ENCODE data around the gene GP5.

Gene GP5

GRCh38 chr3:194424373-194424772, 25.3 kb upstream of the GP5 start:
- no peak overlapping the region for H2BK15ac ChIP-seq (ENCODE audit: low read length)
- no peak overlapping the region for H2BK12ac ChIP-seq (ENCODE audit: low read length)
- no peak overlapping the region for H3K27ac ChIP-seq (replicated peaks; ENCODE audit: low read length)
- H2BK120ac ChIP-seq (ENCODE audit: low read depth, low read length), result no peak overlapping the region
- H3K9ac ChIP-seq (ENCODE audit: low read depth, low read length, poor library complexity), result no peak overlapping the region
- no peak overlapping the region for H2AFZ ChIP-seq (ENCODE audit: low read length)
- no peak overlapping the region for H3K4me2 ChIP-seq (ENCODE audit: insufficient read depth, low read length, poor library complexity, severe bottlenecking)
- H3K23ac ChIP-seq (ENCODE audit: low read depth, low read length, poor library complexity), result no peak overlapping the region
- peaks cover 5 to 93% of the 10 kb centered on the region in 2 donors for H3K36me3 ChIP-seq (replicated peaks in 1 of 2; ENCODE audit: control insufficient read depth in 2 of 2, insufficient read depth in 2 of 2, low read length in 2 of 2)
- no peak overlapping the region for H2BK5ac ChIP-seq (ENCODE audit: low read length)
- no peaks in the 10 kb centered on the region for H3K9me3 ChIP-seq (replicated peaks in 1 of 2; ENCODE audit: control insufficient read depth in 2 of 2, insufficient read depth in 1 of 2, low read depth in 1 of 2, low read length in 2 of 2)
- H3K4ac ChIP-seq (ENCODE audit: low read length), result no peak overlapping the region
- WGBS, 2 donors (ENCODE audit: extremely low coverage in 2 of 2, insufficient read length in 2 of 2, insufficient replicate concordance in 1 of 2), result no CpG with 5 or more reads among the region's 1 CpG
- H4K8ac ChIP-seq (ENCODE audit: low read depth, low read length), result no peak overlapping the region
- H3K79me1 ChIP-seq (ENCODE audit: low read depth, low read length), result no peaks in the 10 kb centered on the region
- no peak overlapping the region for H4K91ac ChIP-seq (ENCODE audit: low read depth, low read length, poor library complexity)
- DNase-seq (ENCODE audit: low spot score), result no peak
- H3K27me3 ChIP-seq (ENCODE audit: control insufficient read depth in 3 of 3, insufficient read depth in 3 of 3, low read depth in 1 of 3, low read length in 3 of 3), result no peaks in the 10 kb centered on the region
- H2AK5ac ChIP-seq (ENCODE audit: low read depth, low read length), result no peak overlapping the region
- no peak overlapping the region for H3K18ac ChIP-seq (ENCODE audit: low read length)
- H3K14ac ChIP-seq (ENCODE audit: low read length), result no peak overlapping the region
- H3K4me1 ChIP-seq (ENCODE audit: control insufficient read depth in 2 of 2, insufficient read depth in 1 of 2, low read depth in 1 of 2, low read length in 2 of 2), result no peaks in the 10 kb centered on the region
- H3K4me3 ChIP-seq (ENCODE audit: low read length in 2 of 2), result no peak overlapping the region

GRCh38 chr3:194423317-194423716, 24.3 kb upstream of the GP5 start:
- Histone ChIP-seq H3K27ac (replicated peaks; ENCODE audit: low read length) (no peak overlapping the region), H2BK5ac (ENCODE audit: low read length) (no peak overlapping the region), H2BK12ac (ENCODE audit: low read length) (no peak overlapping the region), H3K4me2 (ENCODE audit: insufficient read depth, low read length, poor library complexity, severe bottlenecking) (no peak overlapping the region), H3K4ac (ENCODE audit: low read length) (no peak overlapping the region), H4K8ac (ENCODE audit: low read depth, low read length) (no peak overlapping the region), H4K91ac (ENCODE audit: low read depth, low read length, poor library complexity) (no peak overlapping the region), H3K79me1 (ENCODE audit: low read depth, low read length) (peaks cover 2% of the 10 kb centered on the region), H2AFZ (ENCODE audit: low read length) (no peak overlapping the region), H3K23ac (ENCODE audit: low read depth, low read length, poor library complexity) (no peak overlapping the region), H3K4me1 (ENCODE audit: control insufficient read depth in 2 of 2, insufficient read depth in 1 of 2, low read depth in 1 of 2, low read length in 2 of 2) (no peaks in the 10 kb centered on the region), H3K4me3 (ENCODE audit: low read length in 2 of 2) (no peak overlapping the region), H3K18ac (ENCODE audit: low read length) (no peak overlapping the region), H2BK15ac (ENCODE audit: low read length) (no peak overlapping the region), H2AK5ac (ENCODE audit: low read depth, low read length) (no peak overlapping the region), H3K14ac (ENCODE audit: low read length) (no peak overlapping the region), H2BK120ac (ENCODE audit: low read depth, low read length) (no peak overlapping the region), H3K9ac (ENCODE audit: low read depth, low read length, poor library complexity) (no peak overlapping the region), H3K9me3 (replicated peaks in 1 of 2; ENCODE audit: control insufficient read depth in 2 of 2, insufficient read depth in 1 of 2, low read depth in 1 of 2, low read length in 2 of 2) (no peaks in the 10 kb centered on the region), H3K36me3 (replicated peaks in 1 of 2; ENCODE audit: control insufficient read depth in 2 of 2, insufficient read depth in 2 of 2, low read length in 2 of 2) (peaks cover 8 to 93% of the 10 kb centered on the region in 2 donors), H3K27me3 (ENCODE audit: control insufficient read depth in 3 of 3, insufficient read depth in 3 of 3, low read depth in 1 of 3, low read length in 3 of 3) (no peaks in the 10 kb centered on the region)
- no CpG with 5 or more reads among the region's 3 CpGs for WGBS, 2 donors (ENCODE audit: extremely low coverage in 2 of 2, insufficient read length in 2 of 2, insufficient replicate concordance in 1 of 2)
- no peak for DNase-seq (ENCODE audit: low spot score)

- Histone ChIP-seq H3K27ac (replicated peaks; ENCODE audit: low read length) (no peak overlapping the region), H3K4me3 (ENCODE audit: low read length in 2 of 2) (no peak overlapping the region), H3K14ac (ENCODE audit: low read length) (no peak overlapping the region), H3K4me1 (ENCODE audit: control insufficient read depth in 2 of 2, insufficient read depth in 1 of 2, low read depth in 1 of 2, low read length in 2 of 2) (no peaks in the 10 kb centered on the region), H2BK12ac (ENCODE audit: low read length) (no peak overlapping the region), H3K9ac (ENCODE audit: low read depth, low read length, poor library complexity) (no peak overlapping the region), H4K8ac (ENCODE audit: low read depth, low read length) (no peak overlapping the region), H4K91ac (ENCODE audit: low read depth, low read length, poor library complexity) (no peak overlapping the region), H2AK5ac (ENCODE audit: low read depth, low read length) (no peak overlapping the region), H3K36me3 (replicated peaks in 1 of 2; ENCODE audit: control insufficient read depth in 2 of 2, insufficient read depth in 2 of 2, low read length in 2 of 2) (peaks cover 8 to 94% of the 10 kb centered on the region in 2 donors), H3K27me3 (ENCODE audit: control insufficient read depth in 3 of 3, insufficient read depth in 3 of 3, low read depth in 1 of 3, low read length in 3 of 3) (no peaks in the 10 kb centered on the region), H2BK120ac (ENCODE audit: low read depth, low read length) (no peak overlapping the region), H3K79me1 (ENCODE audit: low read depth, low read length) (peaks cover 2% of the 10 kb centered on the region), H3K4me2 (ENCODE audit: insufficient read depth, low read length, poor library complexity, severe bottlenecking) (no peak overlapping the region), H3K18ac (ENCODE audit: low read length) (no peak overlapping the region), H3K4ac (ENCODE audit: low read length) (no peak overlapping the region), H3K23ac (ENCODE audit: low read depth, low read length, poor library complexity) (no peak overlapping the region), H3K9me3 (replicated peaks in 1 of 2; ENCODE audit: control insufficient read depth in 2 of 2, insufficient read depth in 1 of 2, low read depth in 1 of 2, low read length in 2 of 2) (no peaks in the 10 kb centered on the region), H2AFZ (ENCODE audit: low read length) (no peak overlapping the region), H2BK15ac (ENCODE audit: low read length) (no peak overlapping the region), H2BK5ac (ENCODE audit: low read length) (no peak overlapping the region)
- DNase-seq (ENCODE audit: low spot score), result no peak
Measured at GRCh38 chr3:194422188-194422587, 23.1 kb upstream of the GP5 start.

- Histone ChIP-seq H2AK5ac (ENCODE audit: low read depth, low read length) (no peak overlapping the region), H2BK5ac (ENCODE audit: low read length) (no peak overlapping the region), H3K4me1 (ENCODE audit: control insufficient read depth in 2 of 2, insufficient read depth in 1 of 2, low read depth in 1 of 2, low read length in 2 of 2) (no peaks in the 10 kb centered on the region), H3K9me3 (replicated peaks in 1 of 2; ENCODE audit: control insufficient read depth in 2 of 2, insufficient read depth in 1 of 2, low read depth in 1 of 2, low read length in 2 of 2) (no peaks in the 10 kb centered on the region), H3K4me2 (ENCODE audit: insufficient read depth, low read length, poor library complexity, severe bottlenecking) (no peak overlapping the region), H2BK15ac (ENCODE audit: low read length) (no peak overlapping the region), H3K23ac (ENCODE audit: low read depth, low read length, poor library complexity) (no peak overlapping the region), H3K27ac (replicated peaks; ENCODE audit: low read length) (no peak overlapping the region), H2BK12ac (ENCODE audit: low read length) (no peak overlapping the region), H3K79me1 (ENCODE audit: low read depth, low read length) (peaks cover 3% of the 10 kb centered on the region), H3K4me3 (ENCODE audit: low read length in 2 of 2) (no peak overlapping the region), H2AFZ (ENCODE audit: low read length) (no peak overlapping the region), H4K91ac (ENCODE audit: low read depth, low read length, poor library complexity) (no peak overlapping the region), H4K8ac (ENCODE audit: low read depth, low read length) (no peak overlapping the region), H3K9ac (ENCODE audit: low read depth, low read length, poor library complexity) (no peak overlapping the region), H3K36me3 (replicated peaks in 1 of 2; ENCODE audit: control insufficient read depth in 2 of 2, insufficient read depth in 2 of 2, low read length in 2 of 2) (peaks cover 5 to 87% of the 10 kb centered on the region in 2 donors), H2BK120ac (ENCODE audit: low read depth, low read length) (no peak overlapping the region), H3K14ac (ENCODE audit: low read length) (no peak overlapping the region), H3K27me3 (ENCODE audit: control insufficient read depth in 3 of 3, insufficient read depth in 3 of 3, low read depth in 1 of 3, low read length in 3 of 3) (no peaks in the 10 kb centered on the region), H3K4ac (ENCODE audit: low read length) (no peak overlapping the region), H3K18ac (ENCODE audit: low read length) (no peak overlapping the region)
- no CpG with 5 or more reads among the region's 2 CpGs for WGBS, 2 donors (ENCODE audit: extremely low coverage in 2 of 2, insufficient read length in 2 of 2, insufficient replicate concordance in 1 of 2)
- DNase-seq (ENCODE audit: low spot score), result no peak
Measured at GRCh38 chr3:194418671-194419070, 19.6 kb upstream of the GP5 start.

Data from neuronal stem cell (in vitro differentiated cells).